ENCODE results near the gene FAM149B1.

DNA sequence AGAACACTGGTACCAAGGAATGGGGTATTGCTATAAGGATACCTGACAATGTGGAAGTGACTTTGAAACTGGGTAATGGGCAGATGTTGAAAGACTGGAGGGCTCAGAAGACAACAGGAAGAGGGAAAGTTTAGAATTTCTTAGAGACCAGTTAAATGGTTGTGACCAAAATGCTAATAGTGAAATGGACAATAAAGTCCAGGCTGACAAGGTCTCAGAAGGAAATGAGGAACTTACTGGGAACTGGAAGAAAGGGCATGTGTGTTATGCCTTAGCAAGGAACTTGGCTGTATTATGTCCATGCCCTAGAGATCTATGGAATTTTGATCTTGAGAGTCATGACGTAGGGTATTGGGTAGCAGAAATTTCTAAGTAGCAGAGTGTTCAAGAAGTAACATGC is 38.0 kb downstream of the FAM149B1 start:
- TF ChIP-seq CTCF (IDR thresholded peaks at IDR 0.05; ENCODE audit: borderline replicate concordance, extremely low read depth, low read length, poor library complexity, severe bottlenecking) (no peak), EZH2 (IDR thresholded peaks at IDR 0.05; ENCODE audit: borderline replicate concordance, low read depth, low read length, severe bottlenecking) (no peak)
